Testis (tissue), 3 donors: ENCODE measurements around the gene GDPD5. TPM values are rescaled to one million over a fixed set of nuclear protein-coding genes. Genes with fewer than 3 reads are reported as not detected.

Source experiments
- DNase-seq: peaks from one replicate; pipeline ENCODE4 v3.0.0-alpha.2; 2019
- H3K27ac ChIP-seq, 2 donors: fragments of 200-600 bp; sonication (generic); one replicate each; pipeline ENCODE4 v1.5.1; 2019
- H3K27me3 ChIP-seq: fragments of 200-600 bp; sonication (generic); one replicate; pipeline ENCODE4 v1.5.1; 2019
- H3K36me3 ChIP-seq: fragments of 200-600 bp; sonication (generic); one replicate; pipeline ENCODE4 v1.5.1; 2017; ENCODE audit warnings: low read depth; ENCODE audit errors: missing control alignments
- H3K4me1 ChIP-seq: fragments of 200-600 bp; sonication (generic); one replicate; pipeline ENCODE4 v1.5.1; 2019
- H3K4me3 ChIP-seq, 2 donors: fragments of 200-600 bp; sonication (generic); one replicate each; pipeline ENCODE4 v1.5.1; 2017 to 2019
- H3K9me3 ChIP-seq: fragments of 200-600 bp; sonication (generic); one replicate; pipeline ENCODE4 v1.5.1; 2017
- CTCF ChIP-seq, 3 experiments: fragments of 450-650 bp in 2 of 3; fragments of 200-600 bp in 1 of 3; sonication (generic) in 1 of 3; IDR thresholded peaks; one replicate each; pipeline ENCODE4 v1.5.1; 2016 to 2019; ENCODE audit warnings: antibody characterized with exemption in 3 of 3, mild to moderate bottlenecking in 2 of 3, moderate library complexity in 1 of 3
- POLR2A ChIP-seq: fragments of 450-650 bp; IDR thresholded peaks from one replicate; pipeline ENCODE4 v1.6.1; 2017; ENCODE audit warnings: antibody characterized with exemption, mild to moderate bottlenecking, moderate library complexity
- WGBS, 2 donors: methylation state at CpG; one replicate each; pipeline ENCODE4 v1.1.5; 2018; 5-methylcytosine and 5-hydroxymethylcytosine counted together
- intact Hi-C: fragments of 100-400 bp; cut with DNase I; formaldehyde crosslinking; loops from one replicate; pipeline ENCODE4 v1.15.1; 2023; ENCODE audit warnings: low total_unique reads
- polyA plus RNA-seq: library from polyadenylated mRNA; stranded (reverse); fragments of 350-450 nt; fragmentation: Illumina TruSeq; extraction: RNeasy Lipid Tissue Mini Kit (QIAGEN cat#74804); gene quantifications from one replicate; pipeline ENCODE4 v1.2.3, GENCODE V29; 2014; ENCODE audit warnings: low read depth, low replicate concordance; ENCODE audit not compliant: insufficient read depth
- total RNA-seq, 2 donors: library from RNA; depleted of rRNA; stranded (reverse); fragments of >200 nt; gene quantifications; one replicate each; pipeline ENCODE4 v1.2.3, GENCODE V29; 2016

GDPD5 gene
- total and polyA plus RNA-seq, 3 donors from 2014 or later, result 43.3 to 99.5 (median 65.8) TPM

- no peak overlapping the region for H3K4me3 ChIP-seq
- H3K4me1 ChIP-seq, result no peaks in the 10 kb centered on the region
- TF ChIP-seq POLR2A, result no peak
- TF ChIP-seq CTCF (IDR thresholded peaks at IDR 0.05), result no peak
- no peaks in the 10 kb centered on the region for H3K9me3 ChIP-seq
- DNase-seq, result no peak
- no peaks in the 10 kb centered on the region for H3K36me3 ChIP-seq
- no peaks in the 10 kb centered on the region for H3K27me3 ChIP-seq
- 91 to 92% methylated on average over 13 of the region's 13 CpGs for WGBS, 2 donors
- no peak overlapping the region for H3K27ac ChIP-seq
- intact Hi-C loops, result no loop called here
Measured at GRCh38 chr11:75437966-75438659, 87.6 kb downstream of the GDPD5 start.

GRCh38 chr11:75436806-75437205 lies 88.9 kb downstream of the GDPD5 start:
- H3K4me3 ChIP-seq, result no peak overlapping the region
- intact Hi-C loops, result no loop called here
- 94 to 100% methylated on average over 2 to 9 of the region's 9 CpGs for WGBS, 2 donors
- no peak for DNase-seq
- H3K9me3 ChIP-seq, result no peaks in the 10 kb centered on the region
- no peaks in the 10 kb centered on the region for H3K27me3 ChIP-seq
- H3K4me1 ChIP-seq, result no peaks in the 10 kb centered on the region
- no peak for TF ChIP-seq CTCF (IDR thresholded peaks at IDR 0.05)
- no peak for TF ChIP-seq POLR2A
- no peak overlapping the region for H3K27ac ChIP-seq
- H3K36me3 ChIP-seq, result no peaks in the 10 kb centered on the region

- WGBS, 2 donors, result 96 to 97% methylated on average over 7 to 9 of the region's 9 CpGs
- TF ChIP-seq POLR2A (no peak), CTCF (IDR thresholded peaks at IDR 0.05) (no peak)
Measured at GRCh38 chr11:75435571-75435925, 90.2 kb downstream of the GDPD5 start.

GRCh38 chr11:75434886-75435570 lies 90.7 kb downstream of the GDPD5 start:
- whole genome bisulfite sequencing, 2 donors, result 80 to 96% methylated on average over 2 to 12 of the region's 12 CpGs
- Histone ChIP-seq H3K9me3 (no peaks in the 10 kb centered on the region), H3K27ac (no peak overlapping the region), H3K36me3 (no peaks in the 10 kb centered on the region), H3K4me3 (no peak overlapping the region), H3K27me3 (no peaks in the 10 kb centered on the region), H3K4me1 (no peaks in the 10 kb centered on the region)
- intact Hi-C loops, result no loop called here
- no peak for DNase-seq
- TF ChIP-seq CTCF (IDR thresholded peaks at IDR 0.05) (no peak), POLR2A (no peak)

More at GRCh38 chr11:75435571-75435925, 90.2 kb downstream of the GDPD5 start:
- Histone ChIP-seq H3K27ac (no peak overlapping the region), H3K9me3 (no peaks in the 10 kb centered on the region), H3K4me3 (no peak overlapping the region), H3K27me3 (no peaks in the 10 kb centered on the region), H3K36me3 (no peaks in the 10 kb centered on the region), H3K4me1 (no peaks in the 10 kb centered on the region)
- intact Hi-C loops, result no loop called here
- no peak for DNase-seq
